ENCODE data around the gene NLGN4Y.

DNA sequence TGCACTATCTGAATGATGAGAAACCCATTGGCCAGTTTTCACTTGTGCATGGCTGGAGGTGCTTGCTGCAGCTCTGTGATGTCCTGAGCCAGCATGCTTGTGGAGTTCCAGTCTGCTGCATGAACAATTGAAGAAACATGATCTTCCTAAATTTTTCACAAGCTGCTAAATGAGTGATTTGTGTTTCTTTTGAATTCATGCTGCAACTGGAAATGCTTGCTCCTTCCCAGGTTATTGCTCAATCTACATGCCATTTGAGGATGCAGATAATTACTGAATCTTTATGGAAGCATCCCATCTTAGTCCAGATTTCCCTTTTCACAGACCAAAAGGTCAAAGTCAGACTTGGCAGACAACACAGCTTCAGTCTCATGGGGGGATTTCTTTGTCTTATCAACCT lies 170.2 kb downstream of the NLGN4Y start:
- TF ChIP-seq, protein P1, sequence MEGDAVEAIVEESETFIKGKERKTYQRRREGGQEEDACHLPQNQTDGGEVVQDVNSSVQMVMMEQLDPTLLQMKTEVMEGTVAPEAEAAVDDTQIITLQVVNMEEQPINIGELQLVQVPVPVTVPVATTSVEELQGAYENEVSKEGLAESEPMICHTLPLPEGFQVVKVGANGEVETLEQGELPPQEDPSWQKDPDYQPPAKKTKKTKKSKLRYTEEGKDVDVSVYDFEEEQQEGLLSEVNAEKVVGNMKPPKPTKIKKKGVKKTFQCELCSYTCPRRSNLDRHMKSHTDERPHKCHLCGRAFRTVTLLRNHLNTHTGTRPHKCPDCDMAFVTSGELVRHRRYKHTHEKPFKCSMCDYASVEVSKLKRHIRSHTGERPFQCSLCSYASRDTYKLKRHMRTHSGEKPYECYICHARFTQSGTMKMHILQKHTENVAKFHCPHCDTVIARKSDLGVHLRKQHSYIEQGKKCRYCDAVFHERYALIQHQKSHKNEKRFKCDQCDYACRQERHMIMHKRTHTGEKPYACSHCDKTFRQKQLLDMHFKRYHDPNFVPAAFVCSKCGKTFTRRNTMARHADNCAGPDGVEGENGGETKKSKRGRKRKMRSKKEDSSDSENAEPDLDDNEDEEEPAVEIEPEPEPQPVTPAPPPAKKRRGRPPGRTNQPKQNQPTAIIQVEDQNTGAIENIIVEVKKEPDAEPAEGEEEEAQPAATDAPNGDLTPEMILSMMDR (IDR thresholded peaks at IDR 0.05): no peak
- TF ChIP-seq EZH2phosphoT487 (IDR thresholded peaks at IDR 0.05): no peak

All from neural progenitor cell (in vitro differentiated cells).